H1 (cell line): ENCODE measurements around the gene LURAP1L. TPM values are rescaled to one million over a fixed set of nuclear protein-coding genes. Genes with fewer than 3 reads are reported as not detected.

ENCODE experiments used
- CTCF ChIA-PET: fragments of 300-600 bp; sonication (Branson Sonifier 250); formaldehyde crosslinking; loops from one replicate; lab custom pipeline; 2021; ENCODE audit not compliant: partially characterized antibody; lab: Charles Lee
- POLR2A ChIA-PET: fragments of 300-600 bp; sonication (Branson Sonifier 250); formaldehyde crosslinking; loops from one replicate; lab custom pipeline; 2021; ENCODE audit warnings: inconsistent platforms; ENCODE audit not compliant: partially characterized antibody; lab: Charles Lee
- DNase-seq, 2 experiments: peaks; one replicate each; pipeline versions ENCODE4 v3.0.0 to v3.0.0-alpha.2; 2010 to 2022; ENCODE audit warnings: low spot score in 2 of 2, low read depth in 1 of 2, mixed read lengths in 1 of 2
- FAIRE-seq: peaks from 2 replicates; lab custom pipeline; 2011; peaks lifted over from hg19 to GRCh38; lab: Jason Lieb, UNC
- H2AFZ ChIP-seq: 2 replicates; pipeline ENCODE4 v1.8.1; 2012; ENCODE audit warnings: low read length, inconsistent platforms
- H2AK5ac ChIP-seq: 2 replicates; pipeline ENCODE4 v1.6.1; 2013; ENCODE audit warnings: low read depth, low read length
- H2BK120ac ChIP-seq: replicated peaks from 2 replicates; pipeline ENCODE3; 2013; ENCODE audit warnings: low read depth, low read length, inconsistent platforms
- H2BK12ac ChIP-seq: 2 replicates; pipeline ENCODE4 v1.6.1; 2013; ENCODE audit warnings: low read depth, low read length
- H2BK15ac ChIP-seq: 2 replicates; pipeline ENCODE4 v1.6.1; 2013; ENCODE audit warnings: low read length
- H2BK20ac ChIP-seq: 2 replicates; pipeline ENCODE4 v1.6.1; 2013; ENCODE audit warnings: low read length
- H2BK5ac ChIP-seq: 2 replicates; pipeline ENCODE4 v1.6.1; 2013; ENCODE audit warnings: low read depth, low read length
- H3K14ac ChIP-seq: 2 replicates; pipeline ENCODE4 v1.6.1; 2013; ENCODE audit warnings: inconsistent platforms; ENCODE audit not compliant: insufficient read length
- H3K18ac ChIP-seq: 2 replicates; pipeline ENCODE4 v1.6.1; 2013; ENCODE audit warnings: low read length; ENCODE audit errors: extremely low read depth
- H3K23ac ChIP-seq: 2 replicates; pipeline ENCODE4 v1.6.1; 2013; ENCODE audit warnings: inconsistent platforms; ENCODE audit not compliant: insufficient read length
- H3K23me2 ChIP-seq: 2 replicates; pipeline ENCODE4 v1.6.1; 2013; ENCODE audit warnings: low read depth, low read length
- H3K27ac ChIP-seq: 2 replicates; pipeline ENCODE4 v1.6.1; 2011; ENCODE audit warnings: low read depth, low read length, inconsistent platforms
- H3K27me3 ChIP-seq, 4 experiments: replicated peaks in 1 of 4; 1 replicate in 1 of 4; 2 replicates in 3 of 4; pipeline versions ENCODE4 v1.6.1 to v1.8.1; 2011 to 2013; ENCODE audit warnings: low read length in 3 of 4, mild to moderate bottlenecking in 3 of 4, inconsistent platforms in 2 of 4, mixed read lengths in 2 of 4, moderate library complexity in 1 of 4; ENCODE audit not compliant: control insufficient read depth in 3 of 4, insufficient read depth in 3 of 4; ENCODE audit errors: extremely low read depth in 1 of 4
- H3K36me3 ChIP-seq, 4 experiments: 2 replicates each; pipeline versions ENCODE4 v1.6.1 to v1.8.1; 2011 to 2013; ENCODE audit warnings: mild to moderate bottlenecking in 4 of 4, low read length in 3 of 4, moderate library complexity in 2 of 4, control low read depth in 1 of 4, inconsistent platforms in 1 of 4; ENCODE audit not compliant: insufficient read depth in 4 of 4, control insufficient read depth in 2 of 4
- H3K4ac ChIP-seq: replicated peaks from 2 replicates; pipeline ENCODE3; 2013; ENCODE audit warnings: low read length, low read depth, mixed read lengths, inconsistent platforms; ENCODE audit not compliant: insufficient read length
- H3K4me1 ChIP-seq, 4 experiments: replicated peaks in 1 of 4; 1 replicate in 1 of 4; 2 replicates in 3 of 4; pipeline versions ENCODE4 v1.6.1 to v1.8.1; 2011 to 2013; ENCODE audit warnings: low read length in 3 of 4, inconsistent platforms in 2 of 4, mixed read lengths in 1 of 4; ENCODE audit not compliant: insufficient read depth in 4 of 4, control insufficient read depth in 3 of 4
- H3K4me2 ChIP-seq, 2 experiments: 2 replicates each; pipeline versions ENCODE4 v1.6.1 to v1.8.1; 2011 to 2013; ENCODE audit warnings: low read depth in 2 of 2, low read length in 2 of 2, control low read depth in 1 of 2, inconsistent platforms in 1 of 2, mild to moderate bottlenecking in 1 of 2; ENCODE audit not compliant: insufficient read depth in 1 of 2
- H3K4me3 ChIP-seq, 4 experiments: fragments of 200-600, 300-600 bp in 1 of 4; sonication (generic), shearing (Covaris generic), sonication (Bioruptor Twin) in 1 of 4; 2 replicates each; pipeline versions ENCODE4 v1.5.1 to v1.8.1; 2011 to 2016; ENCODE audit warnings: low read length in 4 of 4, low read depth in 3 of 4, control low read depth in 2 of 4, inconsistent platforms in 2 of 4, mild to moderate bottlenecking in 2 of 4, mixed read lengths in 1 of 4, moderate library complexity in 1 of 4; ENCODE audit not compliant: insufficient read depth in 2 of 4; ENCODE audit errors: extremely low read depth in 1 of 4
- H3K56ac ChIP-seq: replicated peaks from 2 replicates; pipeline ENCODE3; 2013; ENCODE audit warnings: low read depth, mild to moderate bottlenecking, mixed read lengths, low read length, inconsistent platforms; ENCODE audit not compliant: insufficient read length
- H3K79me1 ChIP-seq: 2 replicates; pipeline ENCODE4 v1.6.1; 2013; ENCODE audit warnings: low read depth, low read length, control low read depth
- H3K79me2 ChIP-seq, 2 experiments: 2 replicates each; pipeline versions ENCODE4 v1.6.1 to v1.8.1; 2012 to 2013; ENCODE audit warnings: low read length in 2 of 2, mild to moderate bottlenecking in 2 of 2, inconsistent platforms in 1 of 2; ENCODE audit not compliant: insufficient read depth in 2 of 2, control insufficient read depth in 1 of 2
- H3K9ac ChIP-seq, 4 experiments: replicated peaks in 1 of 4; 1 replicate in 1 of 4; 2 replicates in 3 of 4; pipeline versions ENCODE4 v1.6.1 to v1.8.1; 2011 to 2013; ENCODE audit warnings: low read depth in 3 of 4, low read length in 3 of 4, control low read depth in 2 of 4, mild to moderate bottlenecking in 2 of 4, moderate library complexity in 2 of 4, inconsistent platforms in 1 of 4; ENCODE audit errors: extremely low read depth in 1 of 4
- H3K9me3 ChIP-seq, 2 experiments: 2 replicates each; pipeline versions ENCODE4 v1.6.1 to v1.8.1; 2012 to 2013; ENCODE audit warnings: mild to moderate bottlenecking in 2 of 2, moderate library complexity in 2 of 2, control low read depth in 1 of 2, inconsistent platforms in 1 of 2, low read depth in 1 of 2, low read length in 1 of 2, mixed read lengths in 1 of 2; ENCODE audit not compliant: insufficient read depth in 2 of 2
- H4K20me1 ChIP-seq, 2 experiments: replicated peaks in 1 of 2; 2 replicates each; pipeline versions ENCODE3 to v1.8.1; 2011 to 2013; ENCODE audit warnings: inconsistent platforms in 2 of 2, low read length in 2 of 2, mild to moderate bottlenecking in 1 of 2; ENCODE audit not compliant: insufficient read depth in 2 of 2, control insufficient read depth in 1 of 2
- H4K5ac ChIP-seq: 2 replicates; pipeline ENCODE4 v1.6.1; 2013; ENCODE audit warnings: low read length, low read depth, mixed read lengths, inconsistent platforms; ENCODE audit not compliant: insufficient read length
- H4K8ac ChIP-seq: 2 replicates; pipeline ENCODE4 v1.8.0; 2013; ENCODE audit warnings: mild to moderate bottlenecking, moderate library complexity, low read length, inconsistent platforms; ENCODE audit not compliant: insufficient read depth; ENCODE audit errors: extremely low read depth
- H4K91ac ChIP-seq: replicated peaks from 2 replicates; pipeline ENCODE3; 2013; ENCODE audit warnings: low read length, mixed read lengths, inconsistent platforms; ENCODE audit not compliant: insufficient read length
- CHD1 ChIP-seq: IDR thresholded peaks from 2 replicates; pipeline ENCODE4 v1.6.1; 2012; ENCODE audit warnings: low read depth, low read length, improper control_type of control experiment
- CTBP2 ChIP-seq: IDR thresholded peaks from 2 replicates; pipeline ENCODE4 v1.7.0; 2011; ENCODE audit warnings: borderline replicate concordance, mild to moderate bottlenecking, moderate library complexity, mixed read lengths, low read length; ENCODE audit not compliant: insufficient read depth, insufficient read length
- RBBP5 ChIP-seq: IDR thresholded peaks from 2 replicates; pipeline ENCODE4 v1.7.1; 2012; ENCODE audit warnings: low read depth, mild to moderate bottlenecking, inconsistent platforms, low read length, moderate library complexity, borderline replicate concordance
- SP1 ChIP-seq: IDR thresholded peaks from 2 replicates; pipeline ENCODE4 v1.6.1; 2011; ENCODE audit warnings: low read depth, low read length
- ZNF274 ChIP-seq: IDR thresholded peaks from 2 replicates; pipeline ENCODE4 v1.7.0; 2012; ENCODE audit warnings: low read length, borderline replicate concordance; ENCODE audit errors: extremely low read depth
- WGBS, 2 experiments: shearing (Covaris generic) in 1 of 2; methylation state at CpG; one replicate each; pipeline versions ENCODE4 v1.1.6 to v1.1.7; 2013 to 2015; ENCODE audit warnings: low lambda C conversion rate in 2 of 2, mixed read lengths in 2 of 2, inconsistent platforms in 1 of 2, low coverage in 1 of 2, missing lambda C conversion rate in 1 of 2; ENCODE audit not compliant: insufficient replicate concordance in 2 of 2, insufficient coverage in 1 of 2, insufficient read length in 1 of 2; ENCODE audit errors: extremely low coverage in 1 of 2, missing lambda C conversion rate in 1 of 2; 5-methylcytosine and 5-hydroxymethylcytosine counted together
- polyA plus RNA-seq, 7 experiments: library from polyadenylated mRNA; depleted of rRNA in 3 of 7; stranded (reverse) in 5 of 7; unstranded in 2 of 7; fragments of >200 nt in 5 of 7; fragments of 200-250 nt in 2 of 7; gene quantifications; 1 replicate in 5 of 7; 2 replicates in 1 of 7; 4 replicates in 1 of 7; pipeline versions ENCODE4 v1.2.1 to v1.2.3, GENCODE V29; 2011 to 2013; ENCODE audit warnings: missing spikeins in 2 of 7, mixed read lengths in 2 of 7
- total RNA-seq: library from RNA; stranded (reverse); fragmentation: NEBNext Ultra II Directional; extraction: Animal tissue kit (Norgen Biotek cat#: 25700); gene quantifications from 2 replicates; pipeline ENCODE4 v1.2.1, GENCODE V29; 2021

LURAP1L gene
- total and polyA plus RNA-seq, 2 of the 8 experiments (the other 6 are each of a cell fraction or from before 2014, with no cell fraction given) = 0.63 to 1.2 TPM

DNA sequence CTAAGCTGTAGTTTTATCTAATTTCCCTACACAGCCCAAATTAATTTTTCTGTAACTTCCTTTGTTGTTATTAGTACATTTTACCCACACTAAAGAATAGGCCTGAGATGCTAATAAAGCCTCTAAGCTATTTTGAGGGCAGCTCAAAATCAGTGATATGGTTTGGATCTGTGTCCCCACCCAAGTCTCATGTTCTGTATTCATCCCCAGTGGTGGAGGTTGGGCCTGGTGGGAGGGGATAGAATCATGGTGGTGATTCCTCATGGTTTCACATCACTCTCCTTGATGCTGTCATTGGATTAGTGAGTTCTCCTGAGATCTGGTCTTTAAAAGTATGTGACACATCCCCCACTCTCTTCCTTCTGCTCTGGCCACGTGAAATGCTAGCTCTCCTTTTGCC, 27.3 kb downstream of the LURAP1L start:
- H2BK20ac ChIP-seq = no peak overlapping the region
- H3K18ac ChIP-seq = no peak overlapping the region
- ChIA-PET CTCF (interaction anchor here (1.5 kb wide), 2 partner anchors 8 to 18 kb away, joined by 3 to 8 read pairs; no protein-coding TSS in a partner anchor), POLR2A (no interaction called here)
- H3K23me2 ChIP-seq = no peaks in the 10 kb centered on the region
- H3K36me3 ChIP-seq = no peaks in the 10 kb centered on the region
- no peak overlapping the region for H2AFZ ChIP-seq
- H2AK5ac ChIP-seq = no peak overlapping the region
- no peak overlapping the region for H2BK15ac ChIP-seq
- H3K56ac ChIP-seq = no peak overlapping the region
- no peak overlapping the region for H3K4ac ChIP-seq
- no peak overlapping the region for H3K27ac ChIP-seq
- H3K14ac ChIP-seq = no peak overlapping the region
- H3K9ac ChIP-seq = no peak overlapping the region
- H3K4me1 ChIP-seq = no peaks in the 10 kb centered on the region
- no peaks in the 10 kb centered on the region for H4K20me1 ChIP-seq
- no peak overlapping the region for H4K91ac ChIP-seq
- no peaks in the 10 kb centered on the region for H3K27me3 ChIP-seq
- no peaks in the 10 kb centered on the region for H3K79me1 ChIP-seq
- DNase-seq = no peak
- H2BK120ac ChIP-seq = no peak overlapping the region
- 94% methylated on average over 1 of the region's 1 CpG; no CpG with 5 or more reads in 1 of the 2 experiments for WGBS, 2 experiments
- H3K79me2 ChIP-seq = no peaks in the 10 kb centered on the region
- no peak overlapping the region for H3K23ac ChIP-seq
- no peak overlapping the region for H3K4me3 ChIP-seq
- no peak overlapping the region for H4K5ac ChIP-seq
- no peak for FAIRE-seq
- no peak overlapping the region for H3K4me2 ChIP-seq
- TF ChIP-seq RBBP5 = no peak
- TF ChIP-seq CTBP2 = no peak
- no peak for TF ChIP-seq SP1
- no peak for TF ChIP-seq CHD1
- TF ChIP-seq ZNF274 = no peak
- TF ChIP-seq, all 59 proteins: peak for 0
- no peak overlapping the region for H2BK12ac ChIP-seq
- H2BK5ac ChIP-seq = no peak overlapping the region
- H4K8ac ChIP-seq = no peak overlapping the region
- no peaks in the 10 kb centered on the region for H3K9me3 ChIP-seq
